ENCODE data around the gene GJE1.
A peak's percentile ranks its signal among the peaks of the same experiment; 100 is the strongest.
"Not testable (repeated sequence)": the region's sequence is repeated elsewhere in the genome, so short reads cannot be mapped to it uniquely, and the experiment has no call there.

The GJE1 gene

GRCh38 chr6:142132625-142133024, at the start of gene GJE1:
Gene GJE1, plus strand, starts transcription at chr6:142132925. Its CDS starts 234 bp downstream, at chr6:142133159.
- no peak for DNase-seq (ENCODE audit: low read depth in 2 of 2, low spot score in 1 of 2)

- no peak for DNase-seq (ENCODE audit: low read depth in 2 of 2, low spot score in 1 of 2)
Measured at GRCh38 chr6:142087950-142088857, 44.5 kb upstream of the GJE1 start.

GRCh38 chr6:142088858-142089216, 43.9 kb upstream of the GJE1 start:
- no peak for DNase-seq (ENCODE audit: low read depth in 2 of 2, low spot score in 1 of 2)

DNA sequence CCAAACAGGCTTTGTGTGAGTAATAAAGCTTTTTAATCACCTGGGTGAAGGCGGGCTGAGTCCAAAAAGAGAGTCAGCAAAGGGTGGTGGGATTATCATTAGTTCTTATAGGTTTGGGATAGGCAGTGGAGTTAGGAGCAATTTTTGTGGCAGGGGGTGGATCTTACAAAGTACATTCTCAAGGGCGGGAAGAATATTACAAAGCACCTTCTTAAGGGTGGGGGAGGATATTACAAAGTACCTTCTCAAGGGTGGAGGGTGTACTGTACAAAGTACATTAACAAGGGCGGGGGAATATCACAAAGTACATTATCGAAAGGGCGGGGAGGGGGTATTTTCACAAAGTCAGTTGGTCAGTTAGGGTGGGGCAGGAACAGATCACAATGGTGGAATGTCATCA, 27.9 kb upstream of the GJE1 start:
- not testable (repeated sequence) for DNase-seq (ENCODE audit: low read depth in 2 of 2, low spot score in 1 of 2)

- not testable (repeated sequence) for DNase-seq (ENCODE audit: low read depth in 2 of 2, low spot score in 1 of 2)
Measured at GRCh38 chr6:142110820-142111219, 21.9 kb upstream of the GJE1 start.

GRCh38 chr6:142112451-142113061, 20.2 kb upstream of the GJE1 start:
- peak; percentile 29 to 32 for DNase-seq (ENCODE audit: low read depth in 2 of 2, low spot score in 1 of 2)

GRCh38 chr6:142117366-142117765, 15.4 kb upstream of the GJE1 start:
- DNase-seq (ENCODE audit: low read depth in 2 of 2, low spot score in 1 of 2): no peak

DNA sequence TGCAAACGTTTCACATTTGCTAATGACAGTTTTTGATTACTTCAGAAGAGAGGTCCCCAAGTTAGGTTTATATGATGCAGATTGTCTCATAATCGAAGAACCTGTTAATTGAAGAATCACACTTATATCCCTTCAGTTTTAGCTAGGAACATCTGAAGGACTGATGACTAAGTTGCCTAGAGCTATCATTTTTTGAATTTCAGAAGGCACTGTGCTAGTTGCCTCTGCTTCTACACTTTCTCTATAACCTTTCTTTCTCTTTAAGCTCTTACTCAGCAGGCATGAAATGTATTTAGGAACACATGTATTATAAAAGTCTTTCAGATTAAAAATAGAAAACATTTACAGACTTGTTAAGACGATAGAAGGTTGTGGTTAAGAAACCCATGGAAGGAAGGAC, 14.4 kb upstream of the GJE1 start:
- no peak for DNase-seq (ENCODE audit: low read depth in 2 of 2, low spot score in 1 of 2)

DNA sequence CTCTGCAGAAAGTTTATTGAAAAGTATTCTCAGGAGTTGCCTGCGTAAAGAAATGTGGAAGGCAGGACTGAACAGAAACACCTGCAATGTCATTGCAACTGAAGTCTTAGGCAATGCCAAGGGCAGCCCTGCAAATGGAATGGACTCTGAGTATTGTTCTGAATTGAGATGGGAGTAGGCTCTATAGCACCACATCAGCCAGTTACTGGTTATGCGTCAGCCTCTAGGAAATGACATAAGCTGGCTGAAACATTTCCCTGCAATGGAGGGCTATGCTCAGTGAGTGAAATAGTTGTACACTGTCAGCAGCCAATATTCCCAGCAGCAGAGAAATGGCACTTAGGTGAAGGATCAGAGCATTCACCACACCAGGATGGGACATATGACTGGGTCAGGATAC, 13.8 kb upstream of the GJE1 start:
- no peak for DNase-seq (ENCODE audit: low read depth in 2 of 2, low spot score in 1 of 2)

DNA sequence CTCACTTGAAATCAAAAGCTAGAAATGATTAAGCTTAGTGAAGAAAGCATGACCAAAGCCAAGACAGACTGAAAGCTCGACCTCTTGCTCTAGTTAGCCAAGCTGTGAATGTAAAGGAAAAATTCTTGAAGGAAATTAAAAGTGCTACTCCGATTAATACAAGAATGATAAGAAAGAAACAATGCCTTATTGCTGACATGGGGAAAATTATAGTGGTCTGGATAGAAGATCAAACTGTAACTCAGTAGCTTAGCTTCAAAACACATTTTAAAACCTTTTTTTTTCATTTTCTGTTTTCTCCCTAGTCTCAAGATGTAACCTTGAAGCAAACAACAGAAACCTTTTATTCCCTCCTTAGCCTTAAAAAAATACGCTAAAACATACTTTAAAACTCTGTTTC, 11.4 kb upstream of the GJE1 start:
- DNase-seq (ENCODE audit: low read depth in 2 of 2, low spot score in 1 of 2): no peak

GRCh38 chr6:142130814-142131213, 1.9 kb upstream of the GJE1 start:
- DNase-seq (ENCODE audit: low read depth in 2 of 2, low spot score in 1 of 2): no peak

DNA sequence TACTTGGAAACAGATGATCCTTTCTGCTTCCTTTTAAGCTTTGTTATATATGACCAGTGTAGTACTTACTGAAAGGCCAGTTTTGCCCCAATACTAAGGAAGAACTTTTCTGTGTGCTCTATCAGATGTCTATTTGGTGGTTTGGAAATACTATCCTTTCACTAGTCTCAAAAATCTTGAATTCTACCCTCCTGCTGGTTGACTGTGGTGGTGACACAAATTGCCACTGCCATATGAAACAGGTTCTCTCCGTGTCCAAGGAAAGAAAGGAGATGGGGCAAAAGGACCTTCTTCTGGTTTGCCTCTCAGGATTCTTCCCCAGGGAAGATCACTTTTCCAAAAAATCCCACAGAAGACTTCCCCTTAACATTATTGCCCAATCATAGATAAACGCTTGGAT, 6.2 kb downstream of the GJE1 start:
- DNase-seq (ENCODE audit: low read depth in 2 of 2, low spot score in 1 of 2): no peak

DNA sequence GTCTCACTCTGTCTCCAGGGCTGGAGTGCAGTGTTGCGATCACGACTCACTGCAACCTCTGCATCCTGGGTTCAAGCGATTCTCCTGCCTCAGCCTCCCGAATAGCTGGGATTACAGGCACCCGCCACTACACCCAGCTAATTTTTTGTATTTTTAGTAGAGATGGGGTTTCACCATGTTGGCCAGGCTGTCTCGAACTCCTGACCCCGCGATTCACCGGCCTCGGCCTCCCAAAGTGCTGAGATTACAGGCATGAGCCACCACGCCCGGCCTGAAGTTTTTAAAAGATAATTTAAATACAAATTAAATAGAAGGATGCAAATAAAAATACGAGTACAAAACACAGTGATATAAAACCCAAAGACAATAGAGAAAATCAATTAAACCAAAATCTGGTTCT, 8.8 kb downstream of the GJE1 start:
- DNase-seq (ENCODE audit: low read depth in 2 of 2, low spot score in 1 of 2): not testable (repeated sequence)

DNA sequence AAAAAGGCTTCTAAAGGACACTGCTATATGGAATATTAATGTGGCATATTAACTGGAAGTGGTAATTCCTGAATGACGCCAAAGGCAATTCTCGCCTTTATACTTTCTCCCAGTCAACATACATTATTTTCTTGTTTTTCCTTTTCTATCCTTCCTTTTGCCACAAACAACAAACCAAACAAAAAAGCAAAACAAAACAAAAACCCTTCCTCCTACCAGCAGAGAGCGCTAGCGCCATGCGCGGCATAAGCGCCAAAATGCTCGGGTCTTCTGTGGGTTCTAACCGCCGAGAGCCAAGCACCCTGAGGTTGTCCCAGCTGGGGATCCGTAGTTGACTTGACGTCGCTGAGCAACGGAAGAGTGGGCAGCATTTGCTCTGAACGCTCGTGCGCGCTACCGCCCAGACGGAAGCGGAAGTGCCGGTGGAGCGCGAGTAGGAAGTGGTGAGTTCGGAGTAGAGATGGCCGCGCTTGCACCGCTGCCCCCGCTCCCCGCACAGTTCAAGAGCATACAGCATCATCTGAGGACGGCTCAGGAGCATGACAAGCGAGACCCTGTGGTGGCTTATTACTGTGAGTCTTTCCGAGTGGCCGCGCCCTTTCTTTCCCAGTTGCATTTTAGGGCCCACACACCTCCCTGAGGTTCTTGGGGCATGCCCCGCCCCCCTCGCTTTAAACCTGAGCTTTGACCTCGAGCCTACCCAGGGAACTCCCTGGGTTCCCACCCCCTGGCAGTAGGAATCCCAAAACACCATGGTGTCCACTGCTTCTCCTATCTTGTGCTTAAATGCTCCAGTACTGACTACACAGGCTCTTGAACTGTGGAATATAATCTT, 14.3 kb downstream of the GJE1 start, which contains the start of the genes NMBR and VTA1:
NMBR (minus strand) TSS at position 295 of the 835 bp plus-strand sequence. CDS start 58,464 bp downstream, outside the sequence.
VTA1 (plus strand) TSS at position 436 of the 835 bp plus-strand sequence; CDS start at position 461, 25 bp downstream.
- peak; percentile 84 to 93 for DNase-seq (ENCODE audit: low read depth in 2 of 2, low spot score in 1 of 2)

GRCh38 chr6:142152746-142153145, 20.0 kb downstream of the GJE1 start:
- DNase-seq (ENCODE audit: low read depth in 2 of 2, low spot score in 1 of 2): no peak

DNA sequence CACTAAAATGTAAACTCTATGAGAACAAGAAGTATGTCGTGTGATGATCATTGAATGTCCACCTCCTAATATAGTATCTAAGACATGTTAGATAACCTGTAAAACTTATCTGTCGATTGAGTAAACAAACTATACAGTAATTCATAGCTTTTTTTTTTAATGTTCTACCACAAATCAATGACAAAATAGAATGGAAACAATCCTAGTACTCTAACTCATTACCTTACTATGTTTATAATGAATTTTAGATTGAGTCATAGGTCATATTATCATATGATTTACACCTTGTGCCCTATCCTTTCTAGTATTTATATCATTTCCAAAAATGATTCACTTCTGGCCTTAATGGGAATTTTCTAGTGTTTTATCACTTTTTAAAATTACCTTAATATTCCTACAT, 20.5 kb downstream of the GJE1 start:
- no peak for DNase-seq (ENCODE audit: low read depth in 2 of 2, low spot score in 1 of 2)

GRCh38 chr6:142154336-142154735, 21.6 kb downstream of the GJE1 start:
- DNase-seq (ENCODE audit: low read depth in 2 of 2, low spot score in 1 of 2): no peak

DNA sequence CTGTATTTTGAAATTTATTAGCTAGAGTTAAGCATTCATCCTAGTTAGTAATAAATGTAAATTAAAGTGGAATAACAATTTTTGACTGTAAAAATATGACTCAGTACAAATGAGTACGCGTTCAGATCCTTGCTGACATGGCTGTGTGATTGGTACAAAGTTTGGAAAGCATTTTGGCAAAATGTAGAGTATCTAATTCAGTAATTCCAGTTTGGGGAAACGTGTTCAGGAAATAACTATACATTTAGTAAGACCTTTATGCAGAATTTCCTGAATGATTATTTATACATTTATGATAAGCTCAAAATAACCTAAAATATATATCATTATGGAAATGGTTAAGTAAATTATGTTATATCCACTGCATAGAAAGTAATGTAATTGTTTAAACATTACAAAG, 22.4 kb downstream of the GJE1 start:
- no peak for DNase-seq (ENCODE audit: low read depth in 2 of 2, low spot score in 1 of 2)

GRCh38 chr6:142155895-142156757, 23.4 kb downstream of the GJE1 start:
- DNase-seq (ENCODE audit: low read depth in 2 of 2, low spot score in 1 of 2): no peak

- DNase-seq (ENCODE audit: low read depth in 2 of 2, low spot score in 1 of 2): not testable (repeated sequence)
Measured at GRCh38 chr6:142156758-142157068, 24.0 kb downstream of the GJE1 start.

GRCh38 chr6:142162780-142163179, 30.1 kb downstream of the GJE1 start:
- no peak for DNase-seq (ENCODE audit: low read depth in 2 of 2, low spot score in 1 of 2)
